Body of pancreas (tissue), 4 donors: ENCODE data around the gene NAT9. TPM values are rescaled to one million over a fixed set of nuclear protein-coding genes. Genes with fewer than 3 reads are reported as not detected.

Experiments used
- ATAC-seq: fragments of 150-250 bp; one replicate; pipeline ENCODE4 v1.9.1; 2016
- DNase-seq, 4 donors: peaks; one replicate each; pipeline ENCODE4 v3.0.0-alpha.2; 2019
- H3K27ac ChIP-seq, 4 donors: fragments of 200-600 bp; sonication (generic); 1 replicate in 3 of 4; 2 replicates in 1 of 4; pipeline versions ENCODE4 v1.5.1 to v1.6.1; 2016 to 2019; ENCODE audit warnings: mild to moderate bottlenecking in 1 of 4, mixed read lengths in 1 of 4, moderate library complexity in 1 of 4
- H3K27me3 ChIP-seq, 2 donors: fragments of 200-600 bp; sonication (generic); one replicate each; pipeline ENCODE4 v1.6.0; 2016; ENCODE audit warnings: mild to moderate bottlenecking in 1 of 2
- H3K36me3 ChIP-seq, 2 donors: fragments of 200-600 bp; sonication (generic); replicated peaks in 1 of 2; 2 replicates each; pipeline ENCODE4 v1.5.1; 2016; ENCODE audit warnings: low read depth in 2 of 2; ENCODE audit not compliant: insufficient read depth in 1 of 2
- H3K4me1 ChIP-seq: fragments of 200-600 bp; sonication (generic); one replicate; pipeline ENCODE4 v1.6.0; 2016
- H3K4me3 ChIP-seq, 2 donors: fragments of 200-600 bp; sonication (generic); 1 replicate in 1 of 2; 2 replicates in 1 of 2; pipeline ENCODE4 v1.5.1; 2016 to 2019
- H3K9me3 ChIP-seq, 3 donors: fragments of 200-600 bp; sonication (generic); 1 replicate in 2 of 3; 2 replicates in 1 of 3; pipeline ENCODE4 v1.5.1; 2016
- POLR2A ChIP-seq, 3 donors: fragments of 450-650 bp; IDR thresholded peaks; one replicate each; pipeline ENCODE4 v1.6.1; 2016; ENCODE audit warnings: antibody characterized with exemption in 3 of 3, mild to moderate bottlenecking in 2 of 3
- WGBS, 2 donors: methylation state at CpG; one replicate each; pipeline ENCODE4 v1.1.5; 2017; 5-methylcytosine and 5-hydroxymethylcytosine counted together
- intact Hi-C: fragments of 100-400 bp; cut with DNase I; formaldehyde crosslinking; loops from one replicate; pipeline ENCODE4 v1.15.1; 2023
- total RNA-seq, 2 donors: library from RNA; depleted of rRNA; stranded (reverse); fragments of >200 nt; gene quantifications; one replicate each; pipeline ENCODE4 v1.1.0, GENCODE V29; 2016
- TF ChIP-seq, protein P1 (sequence below), 7 experiments: fragments of 450-650 bp in 4 of 7; fragments of 200-600 bp in 3 of 7; sonication (generic) in 3 of 7; IDR thresholded peaks; one replicate each; pipeline ENCODE4 v1.5.1; 2016 to 2019; ENCODE audit warnings: antibody characterized with exemption in 7 of 7

NAT9 gene
- total RNA-seq, 2 donors from 2014 or later = 21.8 to 23.3 TPM

GRCh38 chr17:74739227-74739831, 36.8 kb downstream of the NAT9 start:
- DNase-seq (no peak), ATAC-seq (no peak)
- Histone ChIP-seq H3K4me3 (no peak overlapping the region), H3K27ac (no peak overlapping the region), H3K9me3 (no peaks in the 10 kb centered on the region), H3K4me1 (peaks cover 19% of the 10 kb centered on the region), H3K27me3 (peaks cover 0 to 7% of the 10 kb centered on the region in 2 donors), H3K36me3 (no peaks in the 10 kb centered on the region)
- WGBS, 2 donors = 61 to 73% methylated on average over 12 of the region's 12 CpGs
- no peak for TF ChIP-seq POLR2A (IDR thresholded peaks at IDR 0.05)
- TF ChIP-seq, protein P1, sequence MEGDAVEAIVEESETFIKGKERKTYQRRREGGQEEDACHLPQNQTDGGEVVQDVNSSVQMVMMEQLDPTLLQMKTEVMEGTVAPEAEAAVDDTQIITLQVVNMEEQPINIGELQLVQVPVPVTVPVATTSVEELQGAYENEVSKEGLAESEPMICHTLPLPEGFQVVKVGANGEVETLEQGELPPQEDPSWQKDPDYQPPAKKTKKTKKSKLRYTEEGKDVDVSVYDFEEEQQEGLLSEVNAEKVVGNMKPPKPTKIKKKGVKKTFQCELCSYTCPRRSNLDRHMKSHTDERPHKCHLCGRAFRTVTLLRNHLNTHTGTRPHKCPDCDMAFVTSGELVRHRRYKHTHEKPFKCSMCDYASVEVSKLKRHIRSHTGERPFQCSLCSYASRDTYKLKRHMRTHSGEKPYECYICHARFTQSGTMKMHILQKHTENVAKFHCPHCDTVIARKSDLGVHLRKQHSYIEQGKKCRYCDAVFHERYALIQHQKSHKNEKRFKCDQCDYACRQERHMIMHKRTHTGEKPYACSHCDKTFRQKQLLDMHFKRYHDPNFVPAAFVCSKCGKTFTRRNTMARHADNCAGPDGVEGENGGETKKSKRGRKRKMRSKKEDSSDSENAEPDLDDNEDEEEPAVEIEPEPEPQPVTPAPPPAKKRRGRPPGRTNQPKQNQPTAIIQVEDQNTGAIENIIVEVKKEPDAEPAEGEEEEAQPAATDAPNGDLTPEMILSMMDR (IDR thresholded peaks at IDR 0.05) = no peak
- intact Hi-C loops = no loop called here

GRCh38 chr17:74738051-74738996, 37.8 kb downstream of the NAT9 start:
- H3K27me3 ChIP-seq = peaks cover 0 to 7% of the 10 kb centered on the region in 2 donors
- H3K9me3 ChIP-seq = no peaks in the 10 kb centered on the region
- no peaks in the 10 kb centered on the region for H3K36me3 ChIP-seq
- H3K4me3 ChIP-seq = no peak overlapping the region
- TF ChIP-seq POLR2A (IDR thresholded peaks at IDR 0.05) = no peak
- TF ChIP-seq, protein P1 (IDR thresholded peaks at IDR 0.05) = no peak
- WGBS, 2 donors = 10 to 45% methylated on average over 2 to 16 of the region's 16 CpGs
- DNase-seq (peak in 2 of 4 donors; percentile 21 to 32), ATAC-seq (no peak)
- no peak overlapping the region for H3K27ac ChIP-seq
- intact Hi-C loops = no loop called here
- peaks cover 19% of the 10 kb centered on the region for H3K4me1 ChIP-seq

GRCh38 chr17:74737299-74738050, 38.7 kb downstream of the NAT9 start:
- Histone ChIP-seq H3K27ac (peak overlapping the region in 1 of 4 donors; percentile 78), H3K27me3 (peaks cover 0 to 7% of the 10 kb centered on the region in 2 donors), H3K4me3 (no peak overlapping the region), H3K4me1 (peaks cover 19% of the 10 kb centered on the region), H3K9me3 (no peaks in the 10 kb centered on the region), H3K36me3 (no peaks in the 10 kb centered on the region)
- ATAC-seq (no peak), DNase-seq (peak in 1 of 4 donors; percentile 20)
- intact Hi-C loops = no loop called here
- TF ChIP-seq POLR2A (IDR thresholded peaks at IDR 0.05) = no peak
- TF ChIP-seq, protein P1 (IDR thresholded peaks at IDR 0.05) = peak in 4 of 7 experiments; percentile 5 to 33 (median 16)
- WGBS, 2 donors = 5 to 9% methylated on average over 11 to 33 of the region's 38 CpGs

GRCh38 chr17:74736513-74737298, 39.4 kb downstream of the NAT9 start, which contains the start of gene RAB37:
Gene RAB37, plus strand, starts transcription at chr17:74737256. Its CDS starts 17 bp downstream, at chr17:74737273.
- Histone ChIP-seq H3K27ac (peak within 1 kb of the TSS; percentile 0 to 78 (median 48)), H3K4me3 (no peak within 1 kb of the TSS), H3K27me3 (peaks cover 0 to 7% of the 10 kb centered on the region in 2 donors), H3K4me1 (peaks cover 19% of the 10 kb centered on the region), H3K9me3 (no peaks in the 10 kb centered on the region), H3K36me3 (no peaks in the 10 kb centered on the region)
- peak in 2 of 3 donors; percentile 28 to 32 for TF ChIP-seq POLR2A (IDR thresholded peaks at IDR 0.05)
- TF ChIP-seq, protein P1 (IDR thresholded peaks at IDR 0.05) = peak in 4 of 7 experiments; percentile 3 to 47 (median 34)
- peak; percentile 83 for ATAC-seq
- peak; percentile 57 to 77 (median 73) for DNase-seq
- intact Hi-C loops = no loop called here
- WGBS, 2 donors = 6 to 9% methylated on average over 6 to 38 of the region's 67 CpGs
